MM.1S (cell line): Measurements from ENCODE around the gene HIPK2.

ENCODE experiments used
- DNase-seq: peaks from one replicate; pipeline ENCODE4 v3.0.0-alpha.2; 2015
- H2AFZ ChIP-seq: fragments of 300-600 bp; sonication (generic); 2 replicates; pipeline ENCODE4 v1.6.0; 2016; ENCODE audit warnings: antibody characterized with exemption, low read length
- H3F3A ChIP-seq: fragments of 300-600 bp; sonication (generic); 2 replicates; pipeline ENCODE4 v1.6.1; 2016; ENCODE audit warnings: mild to moderate bottlenecking, antibody characterized with exemption, low read length, moderate library complexity, mixed read lengths; ENCODE audit not compliant: insufficient read depth
- H3K27ac ChIP-seq: fragments of 300-600 bp; sonication (generic); 2 replicates; pipeline ENCODE4 v1.5.1; 2016; ENCODE audit warnings: mild to moderate bottlenecking, low read length
- H3K27me3 ChIP-seq: fragments of 300-600 bp; sonication (generic); replicated peaks from 2 replicates; pipeline ENCODE4 v1.6.0; 2016; ENCODE audit warnings: low read length; ENCODE audit not compliant: insufficient read depth
- H3K36me3 ChIP-seq: fragments of 300-600 bp; sonication (generic); replicated peaks from 2 replicates; pipeline ENCODE4 v1.6.1; 2016; ENCODE audit warnings: mild to moderate bottlenecking, low read length, mixed read lengths; ENCODE audit not compliant: insufficient read depth
- H3K4me1 ChIP-seq: fragments of 300-600 bp; sonication (generic); 2 replicates; pipeline ENCODE4 v1.6.1; 2016; ENCODE audit warnings: low read length, mixed read lengths
- H3K4me2 ChIP-seq: fragments of 300-600 bp; sonication (generic); 2 replicates; pipeline ENCODE4 v1.6.0; 2016; ENCODE audit warnings: low read depth, low read length
- H3K4me3 ChIP-seq: fragments of 300-600 bp; sonication (generic); 2 replicates; pipeline ENCODE4 v1.5.1; 2016; ENCODE audit warnings: low read length, mixed read lengths
- H3K79me2 ChIP-seq: fragments of 300-600 bp; sonication (generic); 2 replicates; pipeline ENCODE4 v1.6.1; 2016; ENCODE audit warnings: mixed run types, low read length, mixed read lengths
- H3K9ac ChIP-seq: fragments of 300-600 bp; sonication (generic); 2 replicates; pipeline ENCODE4 v1.6.1; 2016; ENCODE audit warnings: low read length, mixed read lengths
- H3K9me2 ChIP-seq: fragments of 300-600 bp; sonication (generic); replicated peaks from 2 replicates; pipeline ENCODE4 v1.6.1; 2016; ENCODE audit warnings: mild to moderate bottlenecking, low read length, mixed read lengths; ENCODE audit not compliant: insufficient read depth
- H3K9me3 ChIP-seq: fragments of 300-600 bp; sonication (generic); replicated peaks from 2 replicates; pipeline ENCODE4 v1.6.1; 2016; ENCODE audit warnings: mild to moderate bottlenecking, low read length, mixed read lengths; ENCODE audit not compliant: insufficient read depth
- H4K20me1 ChIP-seq: fragments of 300-600 bp; sonication (generic); 2 replicates; pipeline ENCODE4 v1.6.1; 2016; ENCODE audit warnings: mild to moderate bottlenecking, low read length, moderate library complexity, mixed read lengths; ENCODE audit not compliant: insufficient read depth
- EZH2 ChIP-seq: fragments of 300-600 bp; sonication (generic); optimal IDR thresholded peaks from 2 replicates; pipeline ENCODE3; 2017; ENCODE audit warnings: low read depth, mild to moderate bottlenecking, antibody characterized with exemption, low read length, mixed read lengths
- EZH2phosphoT487 ChIP-seq: fragments of 300-600 bp; sonication (generic); IDR thresholded peaks from 2 replicates; pipeline ENCODE4 v1.6.1; 2018; ENCODE audit warnings: antibody characterized with exemption, low read length
- TF ChIP-seq, protein P1 (sequence below): fragments of 300-600 bp; sonication (generic); IDR thresholded peaks from 2 replicates; pipeline ENCODE4 v1.5.1; 2016; ENCODE audit warnings: antibody characterized with exemption, low read length, mixed read lengths

Gene HIPK2

DNA sequence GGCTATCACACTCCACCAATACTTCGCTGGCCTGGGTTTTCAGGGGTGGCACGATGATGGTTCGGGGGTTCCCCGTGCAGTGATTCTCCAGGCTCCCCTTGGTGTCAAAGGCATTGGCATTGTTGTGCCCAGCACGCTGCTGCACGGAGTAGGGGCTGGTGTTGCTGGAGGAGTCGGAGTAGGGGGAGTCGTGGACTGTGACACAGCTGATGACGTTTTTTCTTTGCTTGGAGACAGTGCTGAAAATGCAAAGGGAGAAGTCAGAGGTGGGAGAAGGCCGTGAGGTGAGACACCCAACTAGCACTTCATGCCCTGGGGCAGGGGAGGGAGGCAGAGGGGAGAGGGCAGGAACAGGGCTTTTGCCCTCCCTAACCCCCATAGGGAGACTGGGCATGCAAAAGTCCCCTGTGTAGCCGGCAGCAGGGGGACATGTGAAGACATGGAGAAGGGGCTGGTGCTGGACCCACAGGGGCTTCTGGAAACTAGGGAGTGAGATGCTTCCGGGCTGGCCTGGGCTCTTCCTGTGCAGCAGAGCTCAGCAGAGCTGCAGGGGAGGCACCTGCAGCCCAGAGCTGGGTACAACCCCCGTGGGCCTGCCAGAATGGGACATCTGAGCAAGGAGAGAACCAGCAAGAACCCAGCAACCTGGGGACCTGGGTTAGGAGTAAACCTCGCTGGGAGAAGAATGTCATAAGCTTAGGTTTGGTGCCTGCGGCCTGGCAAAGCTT lies 193.8 kb downstream of the HIPK2 start:
- Histone ChIP-seq H3K27ac (no peak overlapping the region), H3K4me3 (no peak overlapping the region)
- TF ChIP-seq EZH2 (no peak), EZH2phosphoT487 (no peak)
- TF ChIP-seq, protein P1, sequence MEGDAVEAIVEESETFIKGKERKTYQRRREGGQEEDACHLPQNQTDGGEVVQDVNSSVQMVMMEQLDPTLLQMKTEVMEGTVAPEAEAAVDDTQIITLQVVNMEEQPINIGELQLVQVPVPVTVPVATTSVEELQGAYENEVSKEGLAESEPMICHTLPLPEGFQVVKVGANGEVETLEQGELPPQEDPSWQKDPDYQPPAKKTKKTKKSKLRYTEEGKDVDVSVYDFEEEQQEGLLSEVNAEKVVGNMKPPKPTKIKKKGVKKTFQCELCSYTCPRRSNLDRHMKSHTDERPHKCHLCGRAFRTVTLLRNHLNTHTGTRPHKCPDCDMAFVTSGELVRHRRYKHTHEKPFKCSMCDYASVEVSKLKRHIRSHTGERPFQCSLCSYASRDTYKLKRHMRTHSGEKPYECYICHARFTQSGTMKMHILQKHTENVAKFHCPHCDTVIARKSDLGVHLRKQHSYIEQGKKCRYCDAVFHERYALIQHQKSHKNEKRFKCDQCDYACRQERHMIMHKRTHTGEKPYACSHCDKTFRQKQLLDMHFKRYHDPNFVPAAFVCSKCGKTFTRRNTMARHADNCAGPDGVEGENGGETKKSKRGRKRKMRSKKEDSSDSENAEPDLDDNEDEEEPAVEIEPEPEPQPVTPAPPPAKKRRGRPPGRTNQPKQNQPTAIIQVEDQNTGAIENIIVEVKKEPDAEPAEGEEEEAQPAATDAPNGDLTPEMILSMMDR = no peak

DNA sequence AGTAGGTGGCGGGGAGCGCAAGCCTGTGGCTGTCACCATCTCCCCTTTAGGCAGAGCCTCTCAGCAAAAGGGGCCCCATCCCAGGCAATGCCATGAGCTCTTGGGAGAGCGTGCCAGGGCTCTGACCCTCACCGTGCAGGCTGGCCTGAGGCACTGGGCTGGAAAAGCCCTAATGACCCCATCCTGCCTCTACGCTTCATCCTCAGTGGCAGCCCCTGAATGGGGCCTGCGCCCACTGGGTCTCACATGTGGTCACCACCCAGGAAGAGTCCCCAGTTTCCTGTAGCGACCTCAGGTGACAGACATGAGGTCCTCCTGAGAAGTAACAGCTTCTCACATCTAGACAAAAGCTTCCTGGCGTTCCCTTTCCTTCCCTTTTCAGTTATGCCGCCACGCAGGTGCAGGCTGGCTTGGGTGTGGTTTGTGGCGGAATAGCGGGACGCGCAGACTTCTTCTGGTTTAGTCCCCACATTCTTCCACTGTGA lies 195.1 kb downstream of the HIPK2 start:
- Histone ChIP-seq H3K4me2 (no peak overlapping the region), H3K4me1 (no peaks in the 10 kb centered on the region), H4K20me1 (no peaks in the 10 kb centered on the region), H3K9me2 (no peaks in the 10 kb centered on the region), H3K27me3 (no peaks in the 10 kb centered on the region), H3K27ac (no peak overlapping the region), H3K9me3 (no peaks in the 10 kb centered on the region), H3F3A (no peaks in the 10 kb centered on the region), H3K4me3 (no peak overlapping the region), H3K9ac (no peak overlapping the region), H2AFZ (no peak overlapping the region), H3K36me3 (0 out of 2 replicates have a peak, but pooled peaks cover 2% of the 10 kb centered on the region), H3K79me2 (no peaks in the 10 kb centered on the region)
- no peak for DNase-seq
- TF ChIP-seq, protein P1 = no peak
- TF ChIP-seq EZH2 (no peak), EZH2phosphoT487 (no peak)

More for the DNA sequence above, 193.8 kb downstream of the HIPK2 start:
- no peaks in the 10 kb centered on the region for H3K27me3 ChIP-seq
- no peaks in the 10 kb centered on the region for H3F3A ChIP-seq
- H2AFZ ChIP-seq = no peak overlapping the region
- H3K9ac ChIP-seq = no peak overlapping the region
- no peaks in the 10 kb centered on the region for H3K79me2 ChIP-seq
- H4K20me1 ChIP-seq = no peaks in the 10 kb centered on the region
- no peaks in the 10 kb centered on the region for H3K9me2 ChIP-seq
- no peak for DNase-seq
- no peaks in the 10 kb centered on the region for H3K4me1 ChIP-seq
- 0 out of 2 replicates have a peak, but pooled peaks cover 2% of the 10 kb centered on the region for H3K36me3 ChIP-seq
- H3K4me2 ChIP-seq = no peak overlapping the region
- no peaks in the 10 kb centered on the region for H3K9me3 ChIP-seq

DNA sequence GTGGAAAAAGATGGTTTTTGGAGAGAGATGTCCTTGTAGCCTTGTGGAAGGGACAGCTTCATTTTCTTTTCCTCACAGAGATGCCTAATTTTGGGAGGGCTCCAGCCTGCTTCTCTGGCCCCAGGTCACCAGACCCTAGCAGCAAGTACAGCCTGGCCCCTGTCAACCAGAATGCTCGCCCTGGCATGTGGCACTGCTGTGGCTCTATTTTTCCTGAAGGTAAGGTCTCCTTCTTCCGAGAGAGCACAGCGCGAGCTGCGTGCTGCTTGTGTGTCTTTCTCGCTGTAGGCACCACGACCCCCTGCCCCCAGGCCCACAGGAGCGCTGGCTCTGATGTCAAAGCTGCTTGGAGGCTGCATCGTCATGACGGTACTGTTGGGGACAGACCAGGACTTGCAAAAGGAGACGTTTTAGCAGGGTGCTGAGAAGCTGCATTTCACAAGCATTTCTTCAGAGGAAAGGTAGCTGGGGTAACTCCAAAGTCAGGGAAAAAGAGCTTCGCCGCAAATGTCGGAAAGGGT lies 195.6 kb downstream of the HIPK2 start:
- Histone ChIP-seq H3K4me2 (no peak overlapping the region), H3K27me3 (no peaks in the 10 kb centered on the region), H3K9ac (no peak overlapping the region), H2AFZ (no peak overlapping the region), H3K27ac (no peak overlapping the region), H4K20me1 (no peaks in the 10 kb centered on the region), H3K4me3 (no peak overlapping the region), H3K4me1 (no peaks in the 10 kb centered on the region), H3K36me3 (0 out of 2 replicates have a peak, but pooled peaks cover 2% of the 10 kb centered on the region), H3K79me2 (no peaks in the 10 kb centered on the region), H3F3A (no peaks in the 10 kb centered on the region), H3K9me3 (no peaks in the 10 kb centered on the region), H3K9me2 (no peaks in the 10 kb centered on the region)
- DNase-seq = no peak
- no peak for TF ChIP-seq EZH2phosphoT487
- no peak for TF ChIP-seq EZH2
- TF ChIP-seq, protein P1 = no peak
